SK-N-SH (cell line): Measurements from ENCODE around the gene TERT. TPM values are rescaled to one million over a fixed set of nuclear protein-coding genes. Genes with fewer than 3 reads are reported as not detected.

ENCODE experiments used
- CTCF ChIA-PET: fragments of 300-600, 350-600 bp; formaldehyde crosslinking; extraction: SDS; loops from one replicate; lab custom pipeline; 2021; lab: Yijun Ruan, JAX
- POLR2A ChIA-PET: fragments of 350-600 bp; sonication (Branson Sonifier 250); formaldehyde crosslinking; extraction: SDS; loops from one replicate; lab custom pipeline; 2020; ENCODE audit warnings: antibody characterized with exemption, inconsistent platforms; lab: Yijun Ruan, JAX
- DNase-seq: peaks from one replicate; pipeline ENCODE4 v3.0.0; 2012
- H2AFZ ChIP-seq: fragments of 200-600 bp; sonication (generic); 2 replicates; pipeline ENCODE4 v1.8.1; 2016; ENCODE audit warnings: antibody characterized with exemption, mild to moderate bottlenecking, low read depth
- H3F3A ChIP-seq: fragments of 200-600 bp; sonication (generic); replicated peaks from 2 replicates; pipeline ENCODE3; 2016; ENCODE audit warnings: antibody characterized with exemption, mild to moderate bottlenecking; ENCODE audit not compliant: insufficient read depth
- H3K27ac ChIP-seq, 2 experiments: fragments of 200-500 bp in 1 of 2; fragments of 200-600 bp in 1 of 2; sonication (Bioruptor generic) in 1 of 2; sonication (generic), shearing (Covaris generic) in 1 of 2; 2 replicates each; pipeline versions ENCODE4 v1.5.1 to v1.6.1; 2014 to 2016; ENCODE audit warnings: low read depth in 2 of 2, inconsistent platforms in 1 of 2, low read length in 1 of 2, mild to moderate bottlenecking in 1 of 2, mixed read lengths in 1 of 2
- H3K27me3 ChIP-seq: fragments of 200-600 bp; sonication (generic), shearing (Covaris generic); 2 replicates; pipeline ENCODE4 v1.6.1; 2016; ENCODE audit warnings: mixed run types; ENCODE audit not compliant: insufficient read depth
- H3K36me3 ChIP-seq, 2 experiments: fragments of 200-500 bp in 1 of 2; fragments of 200-600 bp in 1 of 2; sonication (Bioruptor generic) in 1 of 2; sonication (generic) in 1 of 2; replicated peaks in 1 of 2; 2 replicates each; pipeline versions ENCODE3 to v1.5.1; 2014 to 2016; ENCODE audit warnings: low read length in 1 of 2, mild to moderate bottlenecking in 1 of 2; ENCODE audit not compliant: insufficient read depth in 2 of 2, control insufficient read depth in 1 of 2
- H3K4me1 ChIP-seq, 2 experiments: fragments of 200-500 bp in 1 of 2; fragments of 200-600 bp in 1 of 2; sonication (Bioruptor generic) in 1 of 2; sonication (generic), shearing (Covaris generic) in 1 of 2; 2 replicates each; pipeline versions ENCODE4 v1.5.1 to v1.6.1; 2014 to 2016; ENCODE audit warnings: low read depth in 1 of 2, low read length in 1 of 2, mixed run types in 1 of 2; ENCODE audit not compliant: insufficient read depth in 2 of 2, control insufficient read depth in 1 of 2
- H3K4me2 ChIP-seq: fragments of 200-600 bp; sonication (generic), shearing (Covaris generic); 2 replicates; pipeline ENCODE4 v1.6.1; 2017; ENCODE audit warnings: mixed run types
- H3K4me3 ChIP-seq, 2 experiments: fragments of 200-500 bp in 1 of 2; fragments of 200-600 bp in 1 of 2; sonication (Bioruptor generic) in 1 of 2; sonication (generic), shearing (Covaris generic) in 1 of 2; 2 replicates each; pipeline versions ENCODE4 v1.5.1 to v1.8.1; 2014 to 2016; ENCODE audit warnings: low read depth in 2 of 2, inconsistent platforms in 1 of 2, low read length in 1 of 2, mild to moderate bottlenecking in 1 of 2, mixed read lengths in 1 of 2, moderate library complexity in 1 of 2
- H3K79me2 ChIP-seq: fragments of 200-600 bp; sonication (generic); 2 replicates; pipeline ENCODE4 v1.8.1; 2017; ENCODE audit warnings: mild to moderate bottlenecking; ENCODE audit not compliant: insufficient read depth
- H3K9ac ChIP-seq: fragments of 200-600 bp; sonication (generic); 2 replicates; pipeline ENCODE4 v1.6.1; 2017; ENCODE audit warnings: mixed run types
- H3K9me2 ChIP-seq: fragments of 200-600 bp; sonication (generic); 2 replicates; pipeline ENCODE4 v1.6.1; 2017; ENCODE audit warnings: mixed run types
- H3K9me3 ChIP-seq: fragments of 200-600 bp; sonication (generic); 2 replicates; pipeline ENCODE4 v1.6.1; 2017; ENCODE audit warnings: mixed run types, mild to moderate bottlenecking, moderate library complexity
- H4K20me1 ChIP-seq: fragments of 200-600 bp; sonication (generic); 2 replicates; pipeline ENCODE4 v1.6.1; 2017; ENCODE audit warnings: mild to moderate bottlenecking, mixed run types; ENCODE audit not compliant: insufficient read depth
- ELF1 ChIP-seq: IDR thresholded peaks from 2 replicates; pipeline ENCODE4 v1.4.0; 2012
- EZH2phosphoT487 ChIP-seq: fragments of 200-600 bp; sonication (generic); IDR thresholded peaks from 2 replicates; pipeline ENCODE4 v1.6.1; 2017; ENCODE audit warnings: low read depth, mixed run types, mild to moderate bottlenecking, antibody characterized with exemption, moderate library complexity, borderline replicate concordance
- FOSL2 ChIP-seq: IDR thresholded peaks from 2 replicates; pipeline ENCODE4 v1.4.0; 2012; ENCODE audit warnings: low read depth, mild to moderate bottlenecking, moderate library complexity, borderline replicate concordance
- FOXJ3 ChIP-seq: sonication (generic); formaldehyde crosslinking; IDR thresholded peaks from 2 replicates; pipeline ENCODE4 v1.5.1; 2020; ENCODE audit warnings: mild to moderate bottlenecking, missing genetic modification reagents
- GABPA ChIP-seq: IDR thresholded peaks from 2 replicates; pipeline ENCODE4 v1.4.0; 2012; ENCODE audit warnings: low read depth, mild to moderate bottlenecking
- GATA2 ChIP-seq: sonication (generic); formaldehyde crosslinking; IDR thresholded peaks from 2 replicates; pipeline ENCODE4 v1.5.0; 2020; ENCODE audit warnings: mild to moderate bottlenecking, missing genetic modification reagents
- JUND ChIP-seq: IDR thresholded peaks from 2 replicates; pipeline ENCODE4 v1.4.0; 2012
- MEF2A ChIP-seq: IDR thresholded peaks from 2 replicates; pipeline ENCODE4 v1.4.0; 2012; ENCODE audit warnings: low read depth, borderline replicate concordance
- MXI1 ChIP-seq: IDR thresholded peaks from 2 replicates; pipeline ENCODE4 v1.6.1; 2012; ENCODE audit warnings: mild to moderate bottlenecking, low read depth, low read length, improper control_type of control experiment
- NFIC ChIP-seq: IDR thresholded peaks from 2 replicates; pipeline ENCODE4 v1.4.0; 2012; ENCODE audit warnings: borderline replicate concordance
- NRF1 ChIP-seq: IDR thresholded peaks from 2 replicates; pipeline ENCODE4 v1.6.1; 2012; ENCODE audit warnings: low read depth, mild to moderate bottlenecking, low read length
- POLR2AphosphoS5 ChIP-seq: IDR thresholded peaks from 2 replicates; pipeline ENCODE4 v1.6.1; 2012; ENCODE audit warnings: low read depth, low read length
- RAD21 ChIP-seq: IDR thresholded peaks from 2 replicates; pipeline ENCODE4 v1.6.1; 2012; ENCODE audit warnings: mild to moderate bottlenecking, low read length
- RCOR1 ChIP-seq: fragments of 150-350 bp; IDR thresholded peaks from 2 replicates; pipeline ENCODE4 v1.6.1; 2017; ENCODE audit warnings: antibody characterized with exemption, low read length
- REST ChIP-seq: IDR thresholded peaks from 2 replicates; pipeline ENCODE4 v1.6.1; 2012; ENCODE audit warnings: mild to moderate bottlenecking, low read depth, low read length, moderate library complexity
- RXRA ChIP-seq: IDR thresholded peaks from 2 replicates; pipeline ENCODE4 v1.4.0; 2012; ENCODE audit warnings: low read depth, mild to moderate bottlenecking, borderline replicate concordance
- SMC3 ChIP-seq: IDR thresholded peaks from 2 replicates; pipeline ENCODE4 v1.6.1; 2012; ENCODE audit warnings: low read depth, low read length, improper control_type of control experiment
- TCF12 ChIP-seq: IDR thresholded peaks from 2 replicates; pipeline ENCODE4 v1.4.0; 2012
- YY1 ChIP-seq: IDR thresholded peaks from 2 replicates; pipeline ENCODE4 v1.4.0; 2012; ENCODE audit warnings: low read depth, mild to moderate bottlenecking
- WGBS: methylation state at CpG from one replicate; pipeline ENCODE4 v1.1.6; 2017; ENCODE audit warnings: low lambda C conversion rate; 5-methylcytosine and 5-hydroxymethylcytosine counted together
- polyA plus RNA-seq, 3 experiments: library from polyadenylated mRNA; depleted of rRNA; stranded (reverse); fragments of >200 nt; gene quantifications; 2 replicates each; pipeline ENCODE4 v1.2.3, GENCODE V29; 2012
- TF ChIP-seq, protein P1 (sequence below): IDR thresholded peaks from 2 replicates; pipeline ENCODE4 v1.4.0; 2012; ENCODE audit warnings: low read depth
- TF ChIP-seq, protein P2 (sequence below): fragments of 150-350 bp; IDR thresholded peaks from 2 replicates; pipeline ENCODE4 v1.6.1; 2016; ENCODE audit warnings: mild to moderate bottlenecking, low read depth, low read length

Gene TERT
- polyA plus RNA-seq, 1 of the 3 experiments (the other 2 are of a cell fraction): 2.4 TPM

GRCh38 chr5:1257363-1257762 lies 37.5 kb downstream of the TERT start:
- 79% methylated on average over 16 of the region's 17 CpGs for WGBS

DNA sequence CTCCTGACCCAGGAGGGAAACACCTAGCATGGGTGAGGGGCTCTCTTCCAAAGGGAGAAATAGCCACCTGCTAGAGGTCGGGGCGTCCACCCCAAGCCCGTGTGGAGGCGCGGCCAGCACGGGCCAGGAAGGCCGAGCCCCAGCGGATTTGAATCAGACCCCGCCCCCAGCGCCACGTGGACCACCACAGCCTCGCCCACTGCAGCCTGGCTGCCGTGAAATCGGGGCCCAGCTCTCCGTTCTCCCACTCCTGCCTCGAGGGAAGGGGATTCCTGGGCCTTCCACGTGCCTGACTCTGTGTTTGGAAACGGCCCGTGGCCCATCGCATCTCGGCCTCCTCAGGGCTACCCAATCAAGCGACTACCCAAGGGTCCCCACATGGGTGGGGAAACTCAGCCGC lies 38.1 kb downstream of the TERT start:
- Histone ChIP-seq H3K9ac (no peak overlapping the region), H3K36me3 (no peaks in the 10 kb centered on the region), H3K79me2 (no peaks in the 10 kb centered on the region), H3K4me3 (no peak overlapping the region), H3K9me2 (no peaks in the 10 kb centered on the region), H3K4me1 (no peaks in the 10 kb centered on the region), H3K4me2 (no peak overlapping the region), H2AFZ (no peak overlapping the region), H3F3A (no peaks in the 10 kb centered on the region), H3K27ac (no peak overlapping the region), H3K27me3 (no peaks in the 10 kb centered on the region), H4K20me1 (no peaks in the 10 kb centered on the region), H3K9me3 (no peaks in the 10 kb centered on the region)
- DNase-seq: no peak
- WGBS: 70% methylated on average over 2 of the region's 23 CpGs
- POLR2A ChIA-PET: no interaction called here
- CTCF ChIA-PET: interaction anchor here (1.2 kb wide), 1 partner anchor 89 kb away, joined by 7 read pairs; no protein-coding TSS in a partner anchor
- no peak for TF ChIP-seq FOSL2
- TF ChIP-seq RAD21: no peak
- TF ChIP-seq, protein P1, sequence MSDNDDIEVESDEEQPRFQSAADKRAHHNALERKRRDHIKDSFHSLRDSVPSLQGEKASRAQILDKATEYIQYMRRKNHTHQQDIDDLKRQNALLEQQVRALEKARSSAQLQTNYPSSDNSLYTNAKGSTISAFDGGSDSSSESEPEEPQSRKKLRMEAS: no peak
- TF ChIP-seq NRF1: no peak
- TF ChIP-seq SMC3: no peak
- TF ChIP-seq MXI1: no peak
- TF ChIP-seq REST: no peak
- TF ChIP-seq POLR2AphosphoS5: no peak
- no peak for TF ChIP-seq YY1
- TF ChIP-seq GATA2 (CRISPR knock-in tag): no peak
- TF ChIP-seq FOXJ3 (CRISPR knock-in tag): no peak
- no peak for TF ChIP-seq JUND
- no peak for TF ChIP-seq MEF2A
- TF ChIP-seq RXRA: no peak
- no peak for TF ChIP-seq GABPA
- no peak for TF ChIP-seq RCOR1
- TF ChIP-seq TCF12: no peak

More at GRCh38 chr5:1257363-1257762, 37.5 kb downstream of the TERT start:
- H3K4me3 ChIP-seq: no peak overlapping the region
- no peak for DNase-seq
- no peak overlapping the region for H2AFZ ChIP-seq
- no peaks in the 10 kb centered on the region for H3K36me3 ChIP-seq
- H4K20me1 ChIP-seq: no peaks in the 10 kb centered on the region
- no peak overlapping the region for H3K9ac ChIP-seq
- no peak overlapping the region for H3K27ac ChIP-seq
- ChIA-PET CTCF (interaction anchor here (1.2 kb wide), 1 partner anchor 90 kb away, joined by 7 read pairs; no protein-coding TSS in a partner anchor), POLR2A (no interaction called here)
- no peak overlapping the region for H3K4me2 ChIP-seq
- H3F3A ChIP-seq: no peaks in the 10 kb centered on the region
- H3K79me2 ChIP-seq: no peaks in the 10 kb centered on the region
- TF ChIP-seq ELF1 (no peak), NFIC (no peak), GABPA (no peak), EZH2phosphoT487 (no peak), JUND (no peak)
- TF ChIP-seq, protein P2, sequence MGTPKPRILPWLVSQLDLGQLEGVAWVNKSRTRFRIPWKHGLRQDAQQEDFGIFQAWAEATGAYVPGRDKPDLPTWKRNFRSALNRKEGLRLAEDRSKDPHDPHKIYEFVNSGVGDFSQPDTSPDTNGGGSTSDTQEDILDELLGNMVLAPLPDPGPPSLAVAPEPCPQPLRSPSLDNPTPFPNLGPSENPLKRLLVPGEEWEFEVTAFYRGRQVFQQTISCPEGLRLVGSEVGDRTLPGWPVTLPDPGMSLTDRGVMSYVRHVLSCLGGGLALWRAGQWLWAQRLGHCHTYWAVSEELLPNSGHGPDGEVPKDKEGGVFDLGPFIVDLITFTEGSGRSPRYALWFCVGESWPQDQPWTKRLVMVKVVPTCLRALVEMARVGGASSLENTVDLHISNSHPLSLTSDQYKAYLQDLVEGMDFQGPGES: no peak
- no peaks in the 10 kb centered on the region for H3K9me3 ChIP-seq
- no peaks in the 10 kb centered on the region for H3K4me1 ChIP-seq
- H3K27me3 ChIP-seq: no peaks in the 10 kb centered on the region
- H3K9me2 ChIP-seq: no peaks in the 10 kb centered on the region
